B cell (primary cell): Measurements from ENCODE around the gene TRIO.

Source experiments
- EZH2 ChIP-seq: IDR thresholded peaks from 2 replicates; pipeline ENCODE4 v1.6.1; 2012; ENCODE audit warnings: borderline replicate concordance, low read depth, mild to moderate bottlenecking, moderate library complexity, low read length; ENCODE audit not compliant: insufficient read depth, poor library complexity, severe bottlenecking
- TF ChIP-seq, protein P1 (sequence below): fragments of 200-600 bp; IDR thresholded peaks from one replicate; pipeline ENCODE4 v1.8.0; 2022; ENCODE audit warnings: antibody characterized with exemption, mild to moderate bottlenecking

DNA sequence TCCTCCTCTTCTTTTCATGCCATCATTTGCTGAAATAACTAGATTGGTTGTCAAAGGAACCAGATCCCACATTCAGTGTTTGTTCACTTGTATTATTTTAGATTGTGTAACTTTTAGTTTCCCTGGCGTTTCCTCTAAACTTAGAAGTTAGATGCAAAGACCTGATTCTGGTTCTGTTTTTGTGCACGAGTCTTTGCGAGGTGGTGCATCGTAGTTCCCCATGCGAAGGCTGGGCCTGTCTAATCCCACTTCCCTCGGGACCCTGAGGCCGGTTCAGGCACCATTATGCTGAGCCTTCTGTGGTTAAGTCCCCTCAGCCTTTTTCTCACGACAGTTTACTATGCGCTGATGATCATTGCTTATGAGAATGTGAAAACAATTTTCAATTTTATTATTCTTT, 219.3 kb downstream of the TRIO start:
- TF ChIP-seq, protein P1, sequence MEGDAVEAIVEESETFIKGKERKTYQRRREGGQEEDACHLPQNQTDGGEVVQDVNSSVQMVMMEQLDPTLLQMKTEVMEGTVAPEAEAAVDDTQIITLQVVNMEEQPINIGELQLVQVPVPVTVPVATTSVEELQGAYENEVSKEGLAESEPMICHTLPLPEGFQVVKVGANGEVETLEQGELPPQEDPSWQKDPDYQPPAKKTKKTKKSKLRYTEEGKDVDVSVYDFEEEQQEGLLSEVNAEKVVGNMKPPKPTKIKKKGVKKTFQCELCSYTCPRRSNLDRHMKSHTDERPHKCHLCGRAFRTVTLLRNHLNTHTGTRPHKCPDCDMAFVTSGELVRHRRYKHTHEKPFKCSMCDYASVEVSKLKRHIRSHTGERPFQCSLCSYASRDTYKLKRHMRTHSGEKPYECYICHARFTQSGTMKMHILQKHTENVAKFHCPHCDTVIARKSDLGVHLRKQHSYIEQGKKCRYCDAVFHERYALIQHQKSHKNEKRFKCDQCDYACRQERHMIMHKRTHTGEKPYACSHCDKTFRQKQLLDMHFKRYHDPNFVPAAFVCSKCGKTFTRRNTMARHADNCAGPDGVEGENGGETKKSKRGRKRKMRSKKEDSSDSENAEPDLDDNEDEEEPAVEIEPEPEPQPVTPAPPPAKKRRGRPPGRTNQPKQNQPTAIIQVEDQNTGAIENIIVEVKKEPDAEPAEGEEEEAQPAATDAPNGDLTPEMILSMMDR, result no peak
- TF ChIP-seq EZH2, result no peak
